ENCODE results near the gene RPL12.

DNA sequence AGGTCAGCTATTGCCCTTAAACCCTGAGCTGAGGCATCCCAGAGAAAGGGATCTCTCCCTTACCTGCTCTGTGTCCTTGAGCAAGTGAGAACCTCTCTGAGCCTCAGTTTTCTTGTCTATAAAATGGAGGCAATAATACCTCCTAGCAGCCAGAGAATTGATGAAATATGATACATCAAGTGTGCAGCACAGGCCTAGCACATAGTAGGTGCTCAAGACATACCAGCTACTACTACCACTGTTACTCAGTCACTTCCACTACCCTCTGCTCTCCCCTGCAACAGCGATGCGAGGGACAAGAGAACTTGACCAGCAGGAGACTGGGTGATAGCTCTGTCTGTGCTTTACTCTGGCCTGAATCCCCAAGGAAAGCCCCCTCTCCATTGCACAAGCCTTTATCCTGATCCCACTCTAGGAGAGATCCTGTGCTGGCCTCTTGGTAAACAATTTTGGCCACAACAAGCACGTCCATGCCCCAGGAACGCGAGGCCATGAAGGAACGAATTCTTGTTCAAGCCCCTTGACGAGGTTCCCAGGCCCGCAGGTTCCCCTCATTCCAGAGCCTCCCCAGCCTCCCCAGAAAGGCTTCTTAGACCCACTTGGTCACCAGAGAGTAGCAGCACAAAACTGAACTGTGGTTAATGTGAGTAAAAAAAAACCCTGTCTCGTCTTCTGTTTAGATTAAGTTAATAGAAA lies 39.5 kb upstream of the RPL12 start:
- TF ChIP-seq POLR2A (IDR thresholded peaks at IDR 0.05) = no peak
- TF ChIP-seq, protein P1, sequence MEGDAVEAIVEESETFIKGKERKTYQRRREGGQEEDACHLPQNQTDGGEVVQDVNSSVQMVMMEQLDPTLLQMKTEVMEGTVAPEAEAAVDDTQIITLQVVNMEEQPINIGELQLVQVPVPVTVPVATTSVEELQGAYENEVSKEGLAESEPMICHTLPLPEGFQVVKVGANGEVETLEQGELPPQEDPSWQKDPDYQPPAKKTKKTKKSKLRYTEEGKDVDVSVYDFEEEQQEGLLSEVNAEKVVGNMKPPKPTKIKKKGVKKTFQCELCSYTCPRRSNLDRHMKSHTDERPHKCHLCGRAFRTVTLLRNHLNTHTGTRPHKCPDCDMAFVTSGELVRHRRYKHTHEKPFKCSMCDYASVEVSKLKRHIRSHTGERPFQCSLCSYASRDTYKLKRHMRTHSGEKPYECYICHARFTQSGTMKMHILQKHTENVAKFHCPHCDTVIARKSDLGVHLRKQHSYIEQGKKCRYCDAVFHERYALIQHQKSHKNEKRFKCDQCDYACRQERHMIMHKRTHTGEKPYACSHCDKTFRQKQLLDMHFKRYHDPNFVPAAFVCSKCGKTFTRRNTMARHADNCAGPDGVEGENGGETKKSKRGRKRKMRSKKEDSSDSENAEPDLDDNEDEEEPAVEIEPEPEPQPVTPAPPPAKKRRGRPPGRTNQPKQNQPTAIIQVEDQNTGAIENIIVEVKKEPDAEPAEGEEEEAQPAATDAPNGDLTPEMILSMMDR (IDR thresholded peaks at IDR 0.05) = no peak
- TF ChIP-seq POLR2AphosphoS5 (IDR thresholded peaks at IDR 0.05) = no peak
- no peak for TF ChIP-seq EP300 (IDR thresholded peaks at IDR 0.05; ENCODE audit: low read depth)
